GM21381 (cell line): Measurements from ENCODE around the gene PACSIN2.
"Not testable (repeated sequence)": the region's sequence is repeated elsewhere in the genome, so short reads cannot be mapped to it uniquely, and the experiment has no call there.

Experiments
- ATAC-seq: cut with Tn5 transposase; IDR thresholded peaks from one replicate; pipeline ENCODE4 v1.9.1; 2021; ENCODE audit warnings: mild to moderate bottlenecking, moderate library complexity; ENCODE audit not compliant: unreplicated experiment

PACSIN2 gene

GRCh38 chr22:42967933-42968332 is 47.0 kb downstream of the PACSIN2 start:
- ATAC-seq = no peak

GRCh38 chr22:42967005-42967404 is 47.9 kb downstream of the PACSIN2 start:
- ATAC-seq = no peak

DNA sequence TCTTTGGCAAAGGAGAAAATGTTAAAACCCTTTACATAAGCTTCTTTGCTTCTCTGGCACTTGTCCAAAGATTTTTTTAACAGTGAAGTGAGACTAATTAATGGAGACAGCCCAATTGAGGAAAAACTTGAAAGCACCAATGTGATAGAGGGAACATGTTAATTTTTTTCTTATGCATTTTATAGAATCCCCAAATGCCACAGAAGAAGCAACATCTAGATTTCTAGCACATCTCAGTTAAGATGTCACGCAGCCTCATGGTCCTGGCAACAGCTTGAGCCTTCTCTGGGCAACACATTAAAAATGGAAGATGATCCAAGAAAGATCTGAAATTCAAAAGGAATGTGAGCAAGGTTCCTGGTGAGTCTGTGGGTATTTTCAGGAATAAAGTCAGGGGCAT is 48.5 kb downstream of the PACSIN2 start:
- ATAC-seq = no peak

- no peak for ATAC-seq
Measured at GRCh38 chr22:42964994-42965699, 49.8 kb downstream of the PACSIN2 start.

DNA sequence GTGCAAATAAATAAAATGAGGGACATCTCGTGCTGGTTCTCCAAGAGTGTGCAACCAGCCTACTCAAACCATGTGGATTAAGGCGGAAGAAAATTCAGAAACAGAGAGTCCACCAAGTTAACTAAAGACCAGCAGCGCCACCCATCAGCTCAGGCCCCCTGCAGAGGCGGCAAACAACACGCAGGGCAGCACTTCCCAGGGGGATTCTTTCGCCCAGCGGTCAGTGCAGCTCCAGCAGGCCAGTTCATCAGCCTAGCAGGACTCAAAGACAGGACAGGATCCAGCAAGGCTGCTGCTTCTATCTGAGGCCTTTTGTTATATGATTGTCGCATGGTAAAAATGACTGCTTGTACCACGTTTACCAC is 51.7 kb downstream of the PACSIN2 start:
- no peak for ATAC-seq

- no peak for ATAC-seq
Measured at GRCh38 chr22:42962295-42963230, 52.4 kb downstream of the PACSIN2 start.

GRCh38 chr22:42961810-42962209 is 53.1 kb downstream of the PACSIN2 start:
- no peak for ATAC-seq

GRCh38 chr22:42961400-42961690 is 53.6 kb downstream of the PACSIN2 start:
- ATAC-seq = not testable (repeated sequence)

GRCh38 chr22:42960531-42961399 is 54.2 kb downstream of the PACSIN2 start:
- no peak for ATAC-seq

GRCh38 chr22:42959576-42960509 is 55.1 kb downstream of the PACSIN2 start:
- no peak for ATAC-seq

DNA sequence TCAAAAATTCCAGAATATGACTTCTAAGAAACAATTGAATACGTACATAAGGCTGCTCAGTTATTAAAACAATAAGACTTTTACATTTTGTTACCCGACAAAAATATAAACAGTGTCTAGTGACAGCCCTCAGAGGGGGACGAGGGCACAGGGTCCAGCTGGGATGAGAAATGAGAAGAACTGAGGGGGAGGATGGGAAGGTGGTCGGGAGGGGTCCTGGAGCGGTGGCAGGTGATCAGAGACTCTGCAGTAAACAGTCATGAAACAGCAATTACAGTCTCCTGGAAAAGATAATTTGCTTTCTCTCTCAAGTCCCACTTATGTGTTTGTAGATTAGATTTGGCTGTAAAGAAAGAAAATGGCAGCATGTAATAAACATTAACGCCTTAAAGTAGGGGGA is 56.0 kb downstream of the PACSIN2 start:
- ATAC-seq = no peak

DNA sequence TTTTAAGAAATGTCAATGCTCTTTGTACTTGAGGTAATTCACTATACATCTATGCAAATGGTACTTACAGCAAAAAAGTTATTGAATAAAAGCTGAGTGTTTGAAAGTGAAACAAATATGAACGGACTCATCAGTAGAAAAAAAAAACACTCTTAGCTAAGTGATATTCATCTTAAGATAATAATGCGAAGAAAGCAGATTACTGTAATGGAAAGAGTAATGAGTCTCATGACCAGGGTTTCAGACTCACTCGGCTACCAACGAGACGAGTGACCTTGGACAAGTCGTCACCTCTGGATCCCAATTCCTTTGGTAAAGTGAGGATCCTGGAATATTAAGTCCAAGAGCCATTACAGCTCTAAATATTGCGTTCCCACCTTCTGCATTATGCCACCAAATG is 57.0 kb downstream of the PACSIN2 start:
- ATAC-seq = no peak

DNA sequence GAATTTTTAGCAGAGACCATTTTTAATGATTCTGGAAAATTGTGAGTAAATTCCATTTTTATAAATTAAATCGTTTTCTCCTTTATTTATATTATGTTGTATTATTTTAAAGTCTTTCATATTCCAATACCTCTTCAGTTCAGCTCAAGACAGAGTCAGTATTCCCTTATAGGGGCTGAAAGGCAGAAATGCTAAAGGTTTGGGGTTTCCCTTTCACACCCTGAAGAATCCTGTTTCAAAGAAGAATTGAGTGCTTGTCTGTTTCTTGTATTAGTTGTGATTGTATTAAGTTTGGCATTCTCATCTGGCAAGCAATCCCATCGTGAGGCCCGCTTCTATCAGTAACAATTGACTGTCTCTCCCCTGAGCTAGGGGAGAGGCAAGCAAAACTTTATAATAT is 57.4 kb downstream of the PACSIN2 start:
- no peak for ATAC-seq

GRCh38 chr22:42955848-42956247 is 59.1 kb downstream of the PACSIN2 start:
- no peak for ATAC-seq

DNA sequence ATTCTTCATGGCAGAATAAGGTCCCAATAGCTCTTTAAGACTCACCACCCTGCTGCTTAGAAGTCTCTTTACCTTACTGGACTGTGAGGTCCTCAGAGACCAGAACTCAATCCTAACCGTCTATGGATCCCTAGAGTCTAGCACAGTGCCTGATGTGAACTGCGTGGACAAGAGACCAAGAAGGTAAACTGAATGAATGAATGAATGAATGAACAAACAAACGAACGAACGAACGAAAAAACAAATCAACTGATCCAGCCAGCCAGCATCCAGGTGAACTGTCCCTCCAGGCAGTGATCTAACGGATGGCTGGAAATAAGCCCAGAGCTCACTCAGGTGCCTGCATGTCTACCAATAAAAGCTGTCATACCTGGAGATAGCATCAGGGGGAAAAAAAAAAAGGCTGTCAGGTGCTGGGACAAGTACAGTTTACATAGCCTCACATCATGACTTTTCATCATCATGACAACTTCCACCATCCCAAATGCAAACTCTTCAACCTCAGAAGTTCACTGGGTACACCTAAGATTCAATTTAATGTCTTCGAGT is 59.8 kb downstream of the PACSIN2 start:
- no peak for ATAC-seq

GRCh38 chr22:42953751-42954150 is 61.2 kb downstream of the PACSIN2 start:
- ATAC-seq = not testable (repeated sequence)

GRCh38 chr22:42951093-42951710 is 63.7 kb downstream of the PACSIN2 start:
- no peak for ATAC-seq

DNA sequence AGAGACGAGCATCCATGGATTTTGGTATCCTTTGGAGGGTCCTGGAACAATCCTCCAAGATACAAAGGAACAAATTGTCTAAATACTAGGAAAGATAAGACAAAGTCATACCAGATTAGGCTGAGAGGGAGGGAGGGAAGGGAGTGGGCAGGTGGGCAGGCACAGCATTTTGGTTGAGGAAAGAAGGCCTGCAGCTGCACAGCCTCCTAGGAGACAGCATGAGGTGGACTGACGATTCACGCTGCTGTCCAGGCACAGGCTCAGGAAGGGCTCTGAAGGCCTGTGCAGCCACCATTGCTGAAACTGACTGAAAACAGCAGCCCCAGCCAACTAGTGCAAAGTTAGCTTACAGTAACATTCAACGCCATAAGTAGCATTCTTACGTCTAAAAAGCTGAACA is 64.7 kb downstream of the PACSIN2 start:
- ATAC-seq = no peak

DNA sequence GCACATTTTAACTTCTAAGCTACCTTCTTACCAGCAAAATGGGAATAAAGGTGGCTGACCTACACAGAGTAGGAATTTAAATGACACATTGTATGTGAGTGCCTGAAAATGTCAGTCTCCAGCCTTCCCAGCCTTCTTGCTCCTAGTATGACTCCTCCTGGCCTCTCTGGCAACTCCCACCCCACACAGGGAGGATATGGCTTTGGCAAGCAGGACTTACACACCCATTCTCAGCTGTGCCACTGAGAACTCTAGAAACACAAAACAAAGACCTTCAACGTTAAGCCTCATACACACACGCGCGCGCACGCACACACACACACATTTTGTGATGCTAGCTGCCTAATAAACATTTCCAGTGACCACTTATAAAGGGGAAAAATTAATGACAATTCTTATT is 65.8 kb downstream of the PACSIN2 start:
- no peak for ATAC-seq

GRCh38 chr22:42948294-42948693 is 66.7 kb downstream of the PACSIN2 start:
- no peak for ATAC-seq
